Stimulated activated CD4-positive, alpha-beta T cell treated with anti-CD3 and anti-CD28 coated beads, Interleukin-4, amount 100 ng/mL, for 24 hours (primary cell): ENCODE measurements around the gene DAZAP1.
A peak's percentile ranks its signal among the peaks of the same experiment; 100 is the strongest.

Experiments
- DNase-seq: peaks from one replicate; pipeline ENCODE4 v3.0.0-alpha.2; 2020

The DAZAP1 gene

DNA sequence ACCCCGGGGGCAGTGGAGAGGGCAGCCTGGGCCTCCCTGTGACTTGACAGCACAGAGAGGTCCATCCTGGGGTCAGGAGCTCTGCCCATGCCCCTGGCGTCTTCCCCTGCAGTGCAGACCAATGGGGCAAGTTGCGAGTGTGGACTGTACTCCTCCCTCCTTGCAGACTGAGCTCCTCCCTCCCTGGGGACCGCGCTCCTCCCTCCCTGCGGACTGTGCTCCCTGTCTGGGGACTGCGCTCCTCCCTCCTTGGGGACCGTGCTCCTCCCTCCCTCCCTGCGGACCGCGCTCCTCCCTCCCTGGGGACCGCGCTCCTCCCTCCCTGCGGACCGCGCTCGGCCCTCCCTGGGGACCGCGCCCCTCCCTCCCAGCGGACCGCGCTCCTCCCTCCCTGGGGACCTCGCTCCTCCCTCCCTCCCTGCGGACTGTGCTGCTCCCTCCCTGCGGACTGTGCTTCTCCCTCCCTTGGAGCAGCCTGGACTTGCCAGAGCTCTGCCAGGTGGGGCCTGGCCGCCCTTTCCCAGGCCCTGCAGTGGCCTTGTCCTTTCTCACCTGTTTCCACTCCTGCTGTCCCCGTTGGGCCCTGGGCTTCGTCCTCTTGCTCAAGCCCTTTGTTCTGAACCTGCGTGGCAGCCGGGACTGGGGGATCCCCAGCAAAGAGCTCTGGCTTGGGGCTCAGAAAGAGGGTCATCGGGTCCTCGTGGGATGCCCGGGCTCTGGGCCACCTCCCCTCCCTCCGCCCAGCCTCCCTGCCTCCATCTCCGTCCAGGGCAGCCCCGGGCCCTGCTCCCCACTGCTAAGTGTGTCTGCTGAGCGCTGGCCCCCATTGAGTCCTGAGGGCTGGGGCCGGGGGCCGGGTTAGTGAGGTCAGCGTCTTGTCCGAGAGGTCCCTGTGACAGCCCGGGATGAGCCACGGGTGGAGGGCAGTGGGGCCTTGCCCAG lies 12.9 kb upstream of the DAZAP1 start:
- DNase-seq, result no peak

- no peak for DNase-seq
These were observed 12.0 kb upstream of the DAZAP1 start for GRCh38 chr19:1395194-1396018.

DNA sequence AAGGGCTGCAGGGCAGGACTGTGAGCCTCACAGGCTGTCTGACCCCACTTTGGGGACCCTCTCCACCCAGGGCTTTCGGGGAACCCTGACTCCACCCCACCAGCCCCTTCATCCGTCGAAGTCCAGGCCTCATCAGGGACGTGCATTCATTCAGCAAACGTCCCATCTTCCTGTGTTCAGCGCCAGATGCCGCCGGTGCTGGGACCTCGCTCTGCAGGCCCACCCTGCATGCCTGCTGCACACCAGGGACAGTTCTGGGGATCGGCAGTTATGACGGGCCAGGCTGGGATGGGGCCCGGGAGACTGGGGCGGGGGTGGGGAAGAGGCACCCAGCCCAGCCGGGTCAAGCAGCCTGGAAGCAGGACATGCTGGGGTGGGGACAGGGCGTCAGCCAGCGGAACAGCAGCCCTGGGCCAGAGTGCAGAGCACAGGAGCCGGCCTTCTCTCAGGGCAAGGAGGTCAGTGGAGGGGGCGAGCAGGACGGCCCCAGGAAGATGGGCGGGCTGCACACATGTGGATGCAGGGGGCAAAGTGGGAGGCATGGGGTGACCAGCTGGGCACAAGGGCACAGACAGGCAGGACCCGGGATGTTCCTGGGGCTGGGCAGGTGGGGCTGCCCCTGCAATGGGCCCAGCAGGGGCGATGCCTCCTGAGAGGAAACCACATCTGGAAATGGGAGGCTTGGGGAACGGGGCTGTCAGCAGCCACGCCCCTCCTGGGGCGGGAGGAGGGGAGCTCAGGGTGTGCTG lies 11.2 kb upstream of the DAZAP1 start:
- DNase-seq, result no peak

GRCh38 chr19:1396768-1397679 lies 10.4 kb upstream of the DAZAP1 start:
- DNase-seq, result no peak

DNA sequence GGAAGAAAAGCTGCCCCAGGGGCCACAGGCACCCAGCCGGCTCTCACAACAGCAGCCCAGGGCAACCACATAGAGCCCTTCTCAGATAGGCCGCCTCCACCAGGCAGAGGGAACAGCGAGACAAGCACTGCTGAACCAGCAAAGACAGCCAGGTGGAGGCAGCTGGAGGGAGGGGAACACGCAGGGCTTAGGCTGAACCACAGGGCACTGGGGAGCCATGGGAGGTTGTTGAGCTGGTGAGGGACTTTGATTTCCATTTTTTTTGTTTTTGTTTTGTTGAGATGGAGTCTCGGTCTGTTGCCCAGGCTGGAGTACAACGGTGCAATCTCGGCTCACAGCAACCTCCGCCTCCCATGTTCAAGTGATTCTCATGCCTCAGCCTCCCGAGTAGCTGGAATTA lies 9.5 kb upstream of the DAZAP1 start:
- DNase-seq, result no peak

- DNase-seq, result no peak
These were observed 8.3 kb upstream of the DAZAP1 start for GRCh38 chr19:1399079-1399478.

DNA sequence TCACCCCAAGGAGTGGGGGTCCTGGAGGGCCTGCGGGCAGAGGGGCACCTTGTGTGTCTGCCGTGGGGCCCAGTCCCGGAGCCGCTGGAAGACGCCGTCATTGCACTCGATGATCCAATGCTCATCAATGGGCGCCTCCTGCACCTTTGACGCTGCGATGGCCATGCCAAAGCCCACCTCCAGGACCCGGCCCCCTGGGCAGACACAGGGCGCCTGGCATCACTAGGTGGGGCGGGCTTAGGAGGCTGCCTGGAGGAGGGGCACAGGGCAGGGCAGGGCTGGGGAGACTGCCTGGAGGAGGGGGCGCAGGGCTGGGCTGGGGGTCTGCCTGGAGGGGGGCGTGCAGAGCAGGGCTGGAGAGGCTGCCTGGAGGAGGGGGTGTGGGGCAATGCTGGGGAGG lies 7.6 kb upstream of the DAZAP1 start:
- no peak for DNase-seq

DNA sequence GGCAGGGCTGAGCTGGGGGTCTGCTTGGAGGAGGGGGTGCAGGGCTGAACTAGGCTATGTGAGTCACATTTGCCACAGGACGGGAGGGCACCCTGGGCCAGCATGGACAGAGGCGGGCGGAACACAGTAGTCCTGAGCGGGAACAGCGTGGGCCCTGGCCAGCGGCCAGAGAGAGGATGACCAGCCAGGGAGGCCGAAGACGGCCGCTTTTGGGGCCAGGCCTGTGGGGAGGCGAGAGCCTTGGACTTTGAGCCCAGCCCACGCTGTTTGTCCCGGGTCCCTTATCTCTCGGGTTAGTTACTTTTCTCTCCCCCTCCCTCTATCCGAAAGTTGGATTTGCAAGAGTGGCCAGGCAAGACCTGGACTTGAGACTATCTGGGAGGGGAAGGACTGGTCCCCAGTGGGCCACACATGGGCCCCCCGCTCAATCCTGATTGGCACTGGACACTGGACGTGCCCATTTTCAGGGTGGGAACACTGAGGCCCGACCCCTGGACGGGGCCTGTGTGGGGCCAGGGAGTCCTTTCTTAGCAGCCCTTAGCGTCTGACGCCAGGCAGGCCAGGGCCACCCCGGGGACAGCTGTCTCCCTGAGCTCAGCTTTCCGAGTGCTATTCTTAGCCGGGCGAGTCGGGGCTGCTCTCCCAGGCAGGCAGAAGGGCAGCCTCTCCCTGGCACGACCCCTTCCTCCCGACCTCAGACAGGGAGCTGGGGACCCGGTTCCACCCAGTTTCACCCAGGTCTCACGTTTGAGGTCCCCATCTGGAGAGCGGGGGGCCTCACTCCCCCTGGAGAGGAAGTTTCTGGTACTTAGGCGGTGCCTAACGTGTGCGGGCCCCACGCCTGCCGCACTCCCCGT lies 6.9 kb upstream of the DAZAP1 start:
- no peak for DNase-seq

DNA sequence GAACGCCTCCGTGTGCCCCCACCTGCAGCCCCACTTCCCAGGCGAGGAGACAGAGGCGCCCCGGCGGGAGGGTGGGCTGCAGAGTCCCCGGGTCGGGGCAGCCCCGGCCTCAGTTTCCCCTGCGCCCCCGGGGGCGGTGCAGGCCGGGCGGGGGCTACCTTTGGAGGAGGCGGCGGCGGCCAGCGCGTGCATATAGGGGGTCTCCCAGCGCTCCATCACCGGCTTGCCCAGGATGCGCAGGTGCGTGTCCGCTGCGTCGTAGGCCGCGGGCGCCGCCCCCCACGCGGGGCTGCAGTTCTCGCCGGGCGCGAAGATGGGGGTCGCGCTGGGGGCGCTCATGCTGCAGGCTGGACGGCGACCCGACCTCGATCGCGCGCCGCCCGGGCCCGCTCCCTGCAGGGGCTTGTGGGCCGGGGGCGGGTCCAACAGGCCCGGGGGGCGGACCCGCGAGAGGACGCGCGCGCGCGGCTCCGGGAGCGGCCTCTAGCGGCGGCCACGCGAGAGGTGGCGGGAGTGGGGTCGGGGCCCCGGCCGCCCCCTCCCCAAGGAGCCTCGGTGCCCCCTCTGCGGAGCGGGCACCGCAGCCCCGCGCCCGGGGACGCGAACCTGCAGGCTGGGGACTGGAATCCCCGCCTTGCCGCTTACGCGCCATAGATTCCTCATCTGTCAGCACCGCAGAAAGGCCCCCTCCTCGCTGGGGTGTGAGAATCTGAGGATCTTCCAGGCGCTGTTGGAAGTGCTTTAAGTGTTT lies 6.1 kb upstream of the DAZAP1 start, which contains the start of gene GAMT:
Gene GAMT, minus strand, starts transcription at position 405 of the 751 bp plus-strand sequence. Its CDS starts 66 bp downstream, at position 339.
- DNase-seq, result peak; percentile 56

DNA sequence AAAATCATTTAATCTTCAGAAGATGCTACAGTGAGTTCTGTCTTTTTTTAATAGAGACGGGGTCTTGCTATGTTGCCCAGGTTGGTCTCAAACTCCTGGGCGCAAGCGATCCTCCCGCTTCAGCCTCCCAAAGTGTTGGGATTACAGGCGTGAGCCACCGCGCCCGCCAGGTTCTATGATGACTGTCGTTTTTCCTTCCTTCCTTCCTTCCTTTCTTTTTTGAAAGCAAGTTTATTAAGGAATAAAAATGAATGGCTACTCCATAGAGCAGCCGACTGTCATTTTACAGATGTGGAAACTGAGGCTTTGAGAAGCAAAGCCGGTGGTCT lies 5.5 kb upstream of the DAZAP1 start:
- no peak for DNase-seq

DNA sequence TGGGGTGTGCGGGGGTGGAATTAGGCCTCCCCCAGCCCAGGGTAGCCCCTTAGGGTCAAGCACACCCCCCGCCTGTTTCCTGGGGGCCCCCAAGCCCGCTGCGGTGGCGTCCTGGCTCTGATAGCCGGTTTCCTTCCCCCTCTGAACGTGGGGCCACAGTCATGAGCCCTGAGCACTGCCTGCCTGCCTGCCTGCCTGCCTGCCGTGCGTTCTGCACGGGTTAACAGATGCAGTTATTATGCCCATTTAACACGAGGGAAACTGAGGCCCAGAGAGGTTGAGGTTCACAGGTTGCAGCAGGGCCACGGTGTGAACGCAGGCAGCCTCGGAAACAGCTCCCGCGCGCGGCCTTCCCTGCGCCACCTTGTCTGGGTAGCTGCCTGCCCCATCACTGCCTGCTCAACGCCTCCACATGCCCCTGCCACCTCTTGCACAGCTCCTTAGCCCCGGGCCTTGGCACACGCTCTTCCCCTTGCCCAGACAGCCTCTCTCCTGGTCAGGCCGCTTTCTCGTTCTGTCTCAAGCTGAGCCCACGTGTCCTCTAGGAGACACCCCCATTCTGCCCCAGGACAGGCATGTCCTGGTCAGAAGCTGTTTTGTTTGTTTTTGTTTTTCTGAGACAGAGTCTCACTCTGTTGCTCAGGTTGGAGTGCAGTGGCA lies 4.8 kb upstream of the DAZAP1 start:
- no peak for DNase-seq

- DNase-seq, result peak; percentile 99
These were observed 435 bp upstream of the DAZAP1 start for GRCh38 chr19:1406774-1407527.

GRCh38 chr19:1408300-1409203 lies 1.2 kb downstream of the DAZAP1 start:
- DNase-seq, result peak; percentile 63

DNA sequence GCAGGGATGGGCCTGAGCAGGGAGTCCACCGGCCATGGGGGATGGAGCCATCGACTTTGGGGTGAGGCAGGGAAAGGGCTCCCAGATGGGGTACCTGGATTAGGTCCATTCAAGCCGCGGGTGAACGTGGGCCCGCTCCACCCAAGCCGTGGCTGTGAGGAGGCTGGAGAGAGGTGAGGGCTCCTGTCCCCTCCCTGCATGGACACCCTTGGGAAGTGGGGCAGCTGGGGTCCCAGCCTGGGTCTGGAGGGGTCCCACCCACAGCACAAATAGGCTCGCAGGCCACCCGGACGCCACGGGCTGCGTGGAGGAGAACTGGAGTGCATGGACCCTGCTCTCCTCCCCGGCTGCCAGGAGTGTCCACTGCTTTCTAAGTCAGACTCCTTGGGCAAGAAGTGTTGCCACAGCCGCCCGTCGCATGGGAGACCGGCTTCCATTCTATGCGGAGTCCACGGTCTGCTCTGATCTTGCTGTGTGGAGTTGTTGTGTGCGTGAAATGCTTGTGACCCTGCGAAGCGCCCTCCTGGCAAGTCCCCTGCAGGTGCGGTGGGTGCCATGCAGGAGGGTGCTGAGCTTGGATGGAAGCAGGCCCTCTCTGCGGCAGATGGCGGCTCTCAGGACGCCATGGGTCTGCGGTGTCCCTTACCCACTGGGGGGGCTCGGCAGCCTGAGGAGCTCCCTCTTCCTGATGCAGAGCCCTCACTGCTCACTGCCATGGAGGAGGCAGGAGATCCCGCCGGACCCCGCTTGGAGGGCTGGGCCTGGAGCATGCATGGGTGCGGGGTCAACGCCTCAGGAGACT lies 2.0 kb downstream of the DAZAP1 start:
- no peak for DNase-seq

- DNase-seq, result no peak
These were observed 2.9 kb downstream of the DAZAP1 start for GRCh38 chr19:1410136-1410786.

- no peak for DNase-seq
These were observed 3.4 kb downstream of the DAZAP1 start for GRCh38 chr19:1410789-1411188.
